Neural crest cell (in vitro differentiated cells): ENCODE measurements around the gene ARPC5. TPM values are rescaled to one million over a fixed set of nuclear protein-coding genes. Genes with fewer than 3 reads are reported as not detected.

Source experiments
- DNase-seq: peaks from one replicate; pipeline ENCODE4 v3.0.0; 2021; ENCODE audit warnings: low read depth, mixed read lengths, low spot score
- H3K27ac Mint-ChIP-seq: one replicate; pipeline ENCODE4 v1.8.0; 2021; ENCODE audit warnings: mild to moderate bottlenecking, mixed read lengths; ENCODE audit not compliant: unreplicated experiment
- H3K27me3 Mint-ChIP-seq: 2 replicates; pipeline ENCODE4 v1.8.0; 2021; ENCODE audit warnings: low read depth, mild to moderate bottlenecking, mixed read lengths
- H3K36me3 Mint-ChIP-seq: 2 replicates; pipeline ENCODE4 v1.8.0; 2021; ENCODE audit warnings: low read depth, mild to moderate bottlenecking, mixed read lengths
- H3K4me1 Mint-ChIP-seq: 2 replicates; pipeline ENCODE4 v1.8.0; 2021; ENCODE audit warnings: mixed read lengths
- H3K4me3 Mint-ChIP-seq: one replicate; pipeline ENCODE4 v1.8.0; 2021; ENCODE audit warnings: mild to moderate bottlenecking, mixed read lengths
- H3K9me3 Mint-ChIP-seq: 2 replicates; pipeline ENCODE4 v1.8.0; 2021; ENCODE audit warnings: mixed read lengths
- total RNA-seq: library from RNA; stranded (reverse); gene quantifications from 2 replicates; pipeline ENCODE4 v1.2.1, GENCODE V29; 2021
- TF ChIP-seq, protein P1 (sequence below): fragments of 200-600 bp; sonication (generic); conservative IDR thresholded peaks from 2 replicates; pipeline ENCODE4 v1.5.0; 2021; ENCODE audit warnings: antibody characterized with exemption, mild to moderate bottlenecking

ARPC5 gene
- total RNA-seq, 1 donor from 2014 or later: 87.0 TPM

DNA sequence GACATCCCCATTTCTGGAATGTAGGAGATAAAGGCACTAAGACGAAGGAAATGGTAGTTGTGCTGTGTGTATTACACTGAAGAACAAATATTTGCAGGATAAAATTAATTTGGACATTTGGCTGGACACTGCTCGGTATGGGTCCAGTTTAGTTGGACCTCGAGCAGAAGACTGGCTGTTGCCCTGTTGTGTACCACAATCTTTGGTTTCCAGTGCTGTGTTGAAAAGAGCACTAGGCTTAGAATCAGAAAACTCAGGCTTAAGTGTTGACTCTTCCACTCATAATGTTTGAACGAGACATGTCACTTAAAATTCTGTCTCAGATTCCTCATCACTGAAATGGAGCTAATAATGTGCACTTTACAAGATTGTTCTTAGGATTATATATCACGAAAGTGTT lies 1.2 kb upstream of the ARPC5 start:
- no peaks in the 10 kb centered on the region for H3K9me3 Mint-ChIP-seq
- TF ChIP-seq, protein P1, sequence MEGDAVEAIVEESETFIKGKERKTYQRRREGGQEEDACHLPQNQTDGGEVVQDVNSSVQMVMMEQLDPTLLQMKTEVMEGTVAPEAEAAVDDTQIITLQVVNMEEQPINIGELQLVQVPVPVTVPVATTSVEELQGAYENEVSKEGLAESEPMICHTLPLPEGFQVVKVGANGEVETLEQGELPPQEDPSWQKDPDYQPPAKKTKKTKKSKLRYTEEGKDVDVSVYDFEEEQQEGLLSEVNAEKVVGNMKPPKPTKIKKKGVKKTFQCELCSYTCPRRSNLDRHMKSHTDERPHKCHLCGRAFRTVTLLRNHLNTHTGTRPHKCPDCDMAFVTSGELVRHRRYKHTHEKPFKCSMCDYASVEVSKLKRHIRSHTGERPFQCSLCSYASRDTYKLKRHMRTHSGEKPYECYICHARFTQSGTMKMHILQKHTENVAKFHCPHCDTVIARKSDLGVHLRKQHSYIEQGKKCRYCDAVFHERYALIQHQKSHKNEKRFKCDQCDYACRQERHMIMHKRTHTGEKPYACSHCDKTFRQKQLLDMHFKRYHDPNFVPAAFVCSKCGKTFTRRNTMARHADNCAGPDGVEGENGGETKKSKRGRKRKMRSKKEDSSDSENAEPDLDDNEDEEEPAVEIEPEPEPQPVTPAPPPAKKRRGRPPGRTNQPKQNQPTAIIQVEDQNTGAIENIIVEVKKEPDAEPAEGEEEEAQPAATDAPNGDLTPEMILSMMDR: no peak
- H3K27ac Mint-ChIP-seq: no peak overlapping the region
- peaks cover 11% of the 10 kb centered on the region for H3K27me3 Mint-ChIP-seq
- peaks cover 41% of the 10 kb centered on the region for H3K4me1 Mint-ChIP-seq
- H3K4me3 Mint-ChIP-seq: peak overlapping the region; percentile 99
- no peaks in the 10 kb centered on the region for H3K36me3 Mint-ChIP-seq
- DNase-seq: no peak

- Mint-ChIP-seq H3K27ac (no peak overlapping the region), H3K4me1 (peaks cover 44% of the 10 kb centered on the region), H3K36me3 (no peaks in the 10 kb centered on the region), H3K4me3 (peak overlapping the region; percentile 99), H3K9me3 (no peaks in the 10 kb centered on the region), H3K27me3 (peaks cover 11% of the 10 kb centered on the region)
- no peak for DNase-seq
- TF ChIP-seq, protein P1: no peak
Measured at GRCh38 chr1:183636334-183636682, 725 bp upstream of the ARPC5 start.

DNA sequence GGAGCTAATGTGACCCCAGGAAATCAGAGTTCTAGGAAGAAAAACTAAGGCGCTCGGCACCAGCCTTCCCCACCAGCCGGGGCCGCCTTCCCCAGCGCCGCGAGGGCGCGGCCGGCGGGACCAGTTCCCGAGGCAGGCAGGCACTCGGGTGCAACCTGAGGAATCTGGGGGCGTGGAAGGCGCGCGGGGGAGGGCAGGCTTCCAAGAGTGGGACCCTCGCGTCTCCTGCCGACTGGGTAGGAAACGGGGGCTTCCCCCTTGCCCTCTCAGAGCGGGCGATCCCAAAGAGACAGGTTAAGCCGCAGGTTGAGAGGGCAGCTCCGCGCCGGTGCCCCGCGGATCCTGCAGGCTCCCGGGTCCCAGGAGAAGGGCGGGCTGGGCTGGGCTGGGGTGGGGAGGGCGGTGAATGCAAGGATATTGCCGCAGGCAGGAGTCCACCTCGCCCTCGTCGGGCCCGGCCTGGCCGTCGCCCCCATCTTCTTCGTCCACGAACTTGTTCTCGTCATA lies 431 bp downstream of the ARPC5 start:
- peak overlapping the region; percentile 99 for H3K4me3 Mint-ChIP-seq
- H3K4me1 Mint-ChIP-seq: peaks cover 50% of the 10 kb centered on the region
- peaks cover 4% of the 10 kb centered on the region for H3K36me3 Mint-ChIP-seq
- no peaks in the 10 kb centered on the region for H3K9me3 Mint-ChIP-seq
- H3K27ac Mint-ChIP-seq: peak overlapping the region; percentile 98
- TF ChIP-seq, protein P1: no peak
- peaks cover 11% of the 10 kb centered on the region for H3K27me3 Mint-ChIP-seq
- peak; percentile 23 for DNase-seq

DNA sequence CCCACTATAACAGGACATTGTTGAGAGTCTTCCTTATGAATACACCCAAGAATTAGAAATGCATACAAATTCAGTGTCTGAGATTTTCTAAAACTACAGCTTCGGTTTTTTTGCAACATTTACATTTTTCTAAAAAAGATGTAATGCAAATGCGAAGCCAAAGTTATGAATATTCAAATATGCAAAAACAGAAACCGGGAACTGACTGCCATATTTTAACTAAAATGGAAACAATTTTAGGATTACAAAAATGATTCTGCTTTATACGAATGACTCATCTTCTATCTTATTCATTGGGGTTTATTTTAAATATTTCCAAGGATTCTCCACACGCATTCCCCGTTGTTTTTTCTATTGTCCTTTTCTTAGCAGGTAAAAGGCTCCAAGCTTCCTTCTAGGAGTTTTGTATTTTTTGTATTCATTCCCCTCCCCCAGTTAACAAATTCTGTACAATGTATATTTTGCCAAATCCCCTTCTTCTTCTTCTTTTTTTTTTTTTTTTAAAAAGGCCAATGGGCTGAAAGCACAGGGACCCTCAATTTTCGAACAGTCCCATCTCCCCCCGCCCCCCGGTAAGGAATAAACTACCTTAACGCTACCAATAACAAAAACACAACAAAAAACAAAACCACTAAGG lies 1.0 kb downstream of the ARPC5 start:
- TF ChIP-seq, protein P1: no peak
- H3K4me1 Mint-ChIP-seq: peaks cover 50% of the 10 kb centered on the region
- H3K27ac Mint-ChIP-seq: peak overlapping the region; percentile 90
- DNase-seq: no peak
- no peaks in the 10 kb centered on the region for H3K9me3 Mint-ChIP-seq
- peaks cover 11% of the 10 kb centered on the region for H3K27me3 Mint-ChIP-seq
- H3K4me3 Mint-ChIP-seq: peak overlapping the region; percentile 99
- H3K36me3 Mint-ChIP-seq: peaks cover 4% of the 10 kb centered on the region

DNA sequence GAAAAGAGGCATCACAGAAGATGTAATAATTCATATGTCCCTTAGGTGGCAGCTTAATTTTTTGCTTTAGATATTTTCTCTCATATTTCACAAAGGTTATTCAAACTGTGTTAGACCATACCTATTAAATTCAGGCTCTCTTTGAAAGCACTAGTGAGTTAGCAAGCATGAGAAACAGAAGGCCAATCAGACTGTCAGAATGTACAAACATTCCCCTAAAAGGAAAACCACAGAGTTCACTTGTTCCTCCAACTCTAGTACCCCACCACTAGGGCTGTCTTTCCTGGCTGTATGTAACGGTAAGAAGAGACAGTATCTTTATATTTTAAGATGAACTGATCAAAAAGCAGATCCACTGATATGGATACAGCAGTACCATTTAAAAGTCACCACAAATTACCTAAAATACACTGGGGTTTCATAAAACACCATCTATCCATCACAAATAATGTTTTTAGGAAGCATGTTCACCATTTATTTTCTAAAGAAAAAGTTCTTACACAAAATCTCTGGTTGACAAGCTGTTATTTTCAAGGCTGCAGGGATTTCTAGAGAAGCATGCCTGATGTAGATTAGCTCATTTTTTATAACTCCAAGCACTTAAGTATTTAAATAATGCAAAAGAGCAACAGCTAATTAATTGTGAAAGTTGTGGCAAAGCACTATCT lies 1.8 kb downstream of the ARPC5 start:
- H3K36me3 Mint-ChIP-seq: peaks cover 5% of the 10 kb centered on the region

More for the DNA sequence above, 1.8 kb downstream of the ARPC5 start:
- TF ChIP-seq, protein P1: peak; percentile 71
- Mint-ChIP-seq H3K4me3 (peak overlapping the region; percentile 99), H3K27ac (no peak overlapping the region), H3K27me3 (peaks cover 11% of the 10 kb centered on the region), H3K9me3 (no peaks in the 10 kb centered on the region), H3K4me1 (peaks cover 51% of the 10 kb centered on the region)
- no peak for DNase-seq
